SJSA1 (cell line): ENCODE data around the gene ACBD6. TPM values are rescaled to one million over a fixed set of nuclear protein-coding genes. Genes with fewer than 3 reads are reported as not detected.

Experiments
- DNase-seq, 2 experiments: peaks; one replicate each; pipeline ENCODE4 v3.0.0-alpha.2; 2015 to 2020; ENCODE audit warnings: low spot score in 2 of 2, low read depth in 1 of 2
- H3K27ac ChIP-seq: fragments of 250-450 bp; sonication (Bioruptor Pico); 2 replicates; pipeline ENCODE4 v1.5.1; 2020; ENCODE audit warnings: mild to moderate bottlenecking, moderate library complexity
- H3K27me3 ChIP-seq: fragments of 250-450 bp; sonication (Bioruptor Pico); replicated peaks from 2 replicates; pipeline ENCODE4 v1.5.1; 2020; ENCODE audit warnings: mild to moderate bottlenecking, moderate library complexity
- H3K36me3 ChIP-seq: fragments of 250-450 bp; sonication (Bioruptor Pico); 2 replicates; pipeline ENCODE4 v1.5.1; 2020; ENCODE audit warnings: mild to moderate bottlenecking
- H3K4me1 ChIP-seq: fragments of 250-450 bp; sonication (Bioruptor Pico); replicated peaks from 2 replicates; pipeline ENCODE4 v1.6.1; 2021; ENCODE audit warnings: mild to moderate bottlenecking
- H3K4me3 ChIP-seq: fragments of 250-450 bp; sonication (Bioruptor Pico); 2 replicates; pipeline ENCODE4 v1.5.1; 2020; ENCODE audit warnings: mild to moderate bottlenecking
- H3K9me3 ChIP-seq: fragments of 250-450 bp; sonication (Bioruptor Pico); replicated peaks from 2 replicates; pipeline ENCODE4 v1.5.1; 2020; ENCODE audit warnings: mild to moderate bottlenecking
- total RNA-seq: library from RNA; depleted of rRNA; stranded (reverse); fragments of >200 nt; shearing (Covaris generic); gene quantifications from 2 replicates; pipeline ENCODE4 v1.2.3, GENCODE V29; 2014

The ACBD6 gene
- total RNA-seq, 1 experiment from 2014 or later, result 71.7 TPM

DNA sequence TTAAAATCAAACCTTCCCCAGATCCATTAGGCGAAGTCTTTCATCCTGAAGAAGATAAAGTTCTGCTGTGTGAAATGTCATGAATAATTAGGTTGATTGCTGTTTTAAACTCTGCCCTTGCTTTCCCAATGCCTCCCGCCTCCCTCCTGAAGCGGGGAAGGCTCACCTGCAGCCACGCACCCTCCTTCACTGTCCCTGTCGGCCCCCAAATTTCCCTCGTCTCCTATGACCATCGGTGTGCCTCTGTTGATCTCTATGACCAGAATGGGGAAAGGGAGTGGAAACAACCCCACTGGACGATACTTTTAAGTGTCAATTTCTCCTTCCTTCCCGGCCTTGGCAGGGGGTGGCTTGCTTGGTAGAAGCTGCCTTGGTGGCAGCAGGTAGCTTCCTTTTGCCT lies 237.2 kb downstream of the ACBD6 start:
- Histone ChIP-seq H3K4me1 (peaks cover 19% of the 10 kb centered on the region), H3K4me3 (no peak overlapping the region), H3K36me3 (0 out of 2 replicates have a peak, but pooled peaks cover 7% of the 10 kb centered on the region), H3K9me3 (no peaks in the 10 kb centered on the region), H3K27ac (no peak overlapping the region), H3K27me3 (no peaks in the 10 kb centered on the region)
- peak in 1 of 2 experiments; percentile 30 for DNase-seq

DNA sequence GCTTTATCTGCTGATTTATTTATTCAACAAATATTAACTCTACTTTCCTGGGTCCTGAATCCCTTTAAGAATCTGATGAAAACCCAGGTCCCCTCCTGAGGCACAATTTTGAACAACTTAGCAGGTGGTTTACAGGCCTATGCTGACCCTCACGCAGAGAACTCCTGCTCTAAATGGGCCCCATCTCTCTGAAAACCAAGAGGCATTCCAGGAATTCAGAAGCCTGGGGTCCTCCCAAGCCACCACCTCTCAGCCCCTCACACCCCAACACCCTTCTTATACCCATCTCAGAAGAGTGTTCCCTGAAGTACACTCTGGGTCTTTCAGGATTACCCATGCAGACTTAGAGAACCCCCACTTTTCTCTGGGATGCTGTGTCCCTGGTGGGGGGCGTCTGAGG lies 237.8 kb downstream of the ACBD6 start:
- Histone ChIP-seq H3K27me3 (no peaks in the 10 kb centered on the region), H3K27ac (no peak overlapping the region), H3K9me3 (no peaks in the 10 kb centered on the region), H3K4me3 (no peak overlapping the region), H3K4me1 (peaks cover 13% of the 10 kb centered on the region), H3K36me3 (0 out of 2 replicates have a peak, but pooled peaks cover 4% of the 10 kb centered on the region)
- peak in 1 of 2 experiments; percentile 19 for DNase-seq

DNA sequence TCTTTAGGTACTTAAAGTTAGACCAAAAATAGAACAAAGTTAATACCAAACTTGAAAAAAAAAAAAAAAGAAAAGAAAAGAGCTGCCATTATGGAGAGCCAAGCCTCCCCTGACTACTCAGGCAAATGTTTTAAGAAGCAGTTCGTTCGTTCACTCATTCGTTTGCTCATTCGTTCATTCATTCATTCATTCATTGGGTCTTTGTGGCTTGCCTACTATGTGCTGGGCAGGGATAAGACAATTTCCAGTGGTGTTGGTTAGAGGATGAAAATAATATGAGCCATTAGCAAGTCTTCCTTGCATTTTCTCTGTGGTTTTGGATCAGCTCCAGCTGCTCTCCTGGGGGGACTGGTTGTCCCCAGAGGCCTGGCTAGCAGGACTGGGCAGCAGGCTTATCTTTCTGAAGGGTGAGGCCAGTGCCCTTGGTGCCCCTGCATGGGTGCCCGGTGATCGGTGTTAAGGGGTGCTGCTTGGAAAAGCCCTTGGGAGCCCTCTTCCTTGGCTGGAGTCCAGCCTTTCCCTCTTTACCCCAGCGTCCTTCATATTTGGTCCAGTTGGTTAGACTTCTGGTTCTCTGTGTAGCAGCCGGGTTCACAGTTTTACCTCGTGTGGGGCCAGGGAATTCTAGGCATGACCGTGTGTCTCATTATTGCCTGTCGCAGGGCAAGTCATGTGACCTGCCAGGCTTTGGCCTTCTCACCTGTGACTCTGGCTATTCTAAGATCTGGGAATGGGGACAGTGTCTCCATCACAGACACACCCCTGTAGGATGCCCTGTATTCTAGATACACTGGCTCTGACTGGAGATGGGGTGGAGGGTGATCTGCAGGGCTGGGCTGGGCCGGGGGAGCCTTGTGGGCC lies 239.5 kb downstream of the ACBD6 start:
- Histone ChIP-seq H3K27ac (no peak overlapping the region), H3K4me3 (no peak overlapping the region), H3K27me3 (no peaks in the 10 kb centered on the region), H3K9me3 (no peaks in the 10 kb centered on the region), H3K4me1 (peaks cover 11% of the 10 kb centered on the region), H3K36me3 (no peaks in the 10 kb centered on the region)
- peak in 1 of 2 experiments; percentile 23 for DNase-seq

DNA sequence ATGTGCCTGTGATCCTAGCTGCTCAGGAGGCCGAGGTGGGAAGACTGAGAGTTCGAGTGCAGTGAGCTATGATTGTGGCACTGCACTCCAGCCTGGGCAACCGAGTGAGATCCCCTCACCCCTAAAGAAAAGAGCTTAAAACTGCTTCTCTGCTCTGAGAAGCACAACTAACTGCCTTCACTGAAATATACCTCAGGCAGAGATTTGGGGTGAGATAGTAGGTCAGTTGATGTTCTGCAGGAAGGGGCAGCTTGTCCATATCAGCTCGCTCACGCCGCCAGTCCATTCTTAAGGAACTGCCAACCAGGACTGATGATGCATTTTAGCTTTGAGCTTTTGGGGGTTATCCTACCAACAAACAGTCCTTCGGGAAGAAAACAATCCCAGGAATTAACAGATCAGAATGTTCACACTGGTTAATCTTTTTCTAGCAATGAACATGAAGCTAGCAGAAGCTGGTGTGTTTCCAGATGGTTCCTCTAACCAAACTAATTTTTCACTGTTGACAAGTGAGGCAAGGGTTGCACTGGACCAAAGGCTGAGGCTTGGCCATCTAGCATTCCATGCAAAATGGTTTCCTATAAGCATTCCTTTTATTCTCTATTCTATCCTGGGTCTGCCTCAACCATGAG lies 240.7 kb downstream of the ACBD6 start:
- Histone ChIP-seq H3K4me3 (no peak overlapping the region), H3K27me3 (no peaks in the 10 kb centered on the region), H3K27ac (no peak overlapping the region), H3K36me3 (no peaks in the 10 kb centered on the region), H3K9me3 (no peaks in the 10 kb centered on the region), H3K4me1 (peaks cover 15% of the 10 kb centered on the region)
- no peak for DNase-seq

DNA sequence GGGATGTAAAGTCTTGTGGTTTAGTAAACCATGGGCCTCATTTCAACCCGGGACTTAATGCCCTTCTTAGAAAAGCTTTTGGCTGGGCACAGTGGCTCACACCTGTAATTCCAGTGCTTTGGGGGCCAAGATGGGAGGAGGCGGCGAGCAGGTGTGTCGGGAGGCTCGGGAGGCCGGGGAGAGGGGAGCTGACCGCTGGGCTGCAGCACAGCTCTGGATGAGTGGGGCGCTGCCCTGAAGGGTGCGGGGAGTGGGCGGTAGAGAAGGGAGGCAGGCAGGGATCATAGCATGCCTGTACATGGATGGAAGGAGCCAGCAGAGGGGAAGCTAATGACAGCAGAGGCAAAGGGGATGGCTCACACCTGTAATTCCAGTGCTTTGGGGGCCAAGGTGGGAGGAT lies 241.3 kb downstream of the ACBD6 start:
- Histone ChIP-seq H3K27ac (no peak overlapping the region), H3K4me1 (peaks cover 21% of the 10 kb centered on the region), H3K27me3 (no peaks in the 10 kb centered on the region), H3K36me3 (no peaks in the 10 kb centered on the region), H3K4me3 (no peak overlapping the region), H3K9me3 (no peaks in the 10 kb centered on the region)
- DNase-seq, result no peak

DNA sequence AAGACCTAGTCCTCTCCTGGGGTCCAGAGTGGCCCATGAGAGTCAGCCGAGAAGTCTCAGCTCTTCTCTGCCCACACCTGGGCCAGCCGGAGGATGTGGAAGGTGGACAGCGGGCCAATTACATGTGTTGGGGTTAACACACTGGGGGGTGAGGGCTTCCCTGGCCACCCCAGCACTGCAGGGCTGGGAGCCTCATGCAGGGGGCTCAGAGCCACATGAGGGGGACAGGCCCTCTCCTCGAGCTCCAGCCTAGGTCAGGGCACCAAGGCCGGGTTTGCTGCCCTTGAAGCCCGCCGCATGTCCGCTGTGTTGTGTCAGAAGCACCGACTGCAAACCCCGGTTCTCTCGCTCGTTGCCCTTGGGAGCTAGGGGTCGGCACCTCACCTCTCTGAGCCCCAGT lies 241.8 kb downstream of the ACBD6 start:
- Histone ChIP-seq H3K4me1 (peaks cover 26% of the 10 kb centered on the region), H3K27ac (no peak overlapping the region), H3K9me3 (no peaks in the 10 kb centered on the region), H3K4me3 (no peak overlapping the region), H3K36me3 (no peaks in the 10 kb centered on the region), H3K27me3 (no peaks in the 10 kb centered on the region)
- no peak for DNase-seq

DNA sequence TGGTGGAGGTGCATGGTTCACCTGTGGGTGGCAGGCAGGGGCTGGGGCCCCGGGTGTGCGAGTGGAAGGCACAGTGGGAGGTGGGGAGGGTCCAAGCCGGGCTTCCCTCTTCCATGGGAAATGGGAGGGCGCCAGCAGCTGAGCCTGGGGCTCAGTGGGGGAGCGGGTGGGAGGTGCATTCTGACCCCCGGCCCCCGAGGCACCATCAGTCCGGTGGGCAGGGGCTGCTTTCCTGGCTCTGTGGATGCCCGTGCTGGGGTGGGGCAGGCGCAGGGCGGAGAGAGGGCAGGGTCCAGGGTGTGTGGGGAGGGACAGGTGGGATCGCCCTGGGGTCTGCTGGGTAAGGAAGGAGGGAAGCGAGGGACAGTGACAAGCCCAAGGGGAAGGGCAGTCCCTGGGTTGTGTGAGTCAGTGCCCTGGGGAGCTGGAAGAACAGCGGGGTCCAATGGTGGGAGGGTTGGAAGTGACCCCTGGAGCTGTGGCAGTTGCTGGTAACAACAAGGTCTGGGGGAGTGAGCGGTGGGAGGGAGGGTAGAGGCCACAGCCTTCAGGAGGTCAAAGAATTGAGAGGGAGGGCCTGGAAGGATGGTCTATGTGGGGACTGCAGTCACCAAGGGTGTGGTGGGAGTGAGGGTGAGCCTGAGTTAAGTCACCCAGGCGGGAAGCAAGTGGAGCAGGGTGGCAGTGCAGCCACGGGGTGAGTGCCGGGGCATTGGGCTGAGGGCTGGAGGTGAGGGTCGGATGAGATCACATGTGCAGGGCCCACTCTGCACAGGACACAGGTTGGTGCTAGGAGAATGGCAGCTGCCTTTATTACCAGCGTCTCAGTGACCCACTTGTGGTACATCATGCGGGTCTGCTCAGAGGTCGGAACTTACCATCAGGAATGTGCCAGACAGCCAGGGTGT lies 242.7 kb downstream of the ACBD6 start:
- Histone ChIP-seq H3K4me1 (peaks cover 34% of the 10 kb centered on the region), H3K27me3 (no peaks in the 10 kb centered on the region), H3K9me3 (no peaks in the 10 kb centered on the region), H3K4me3 (no peak overlapping the region), H3K36me3 (no peaks in the 10 kb centered on the region), H3K27ac (no peak overlapping the region)
- no peak for DNase-seq

DNA sequence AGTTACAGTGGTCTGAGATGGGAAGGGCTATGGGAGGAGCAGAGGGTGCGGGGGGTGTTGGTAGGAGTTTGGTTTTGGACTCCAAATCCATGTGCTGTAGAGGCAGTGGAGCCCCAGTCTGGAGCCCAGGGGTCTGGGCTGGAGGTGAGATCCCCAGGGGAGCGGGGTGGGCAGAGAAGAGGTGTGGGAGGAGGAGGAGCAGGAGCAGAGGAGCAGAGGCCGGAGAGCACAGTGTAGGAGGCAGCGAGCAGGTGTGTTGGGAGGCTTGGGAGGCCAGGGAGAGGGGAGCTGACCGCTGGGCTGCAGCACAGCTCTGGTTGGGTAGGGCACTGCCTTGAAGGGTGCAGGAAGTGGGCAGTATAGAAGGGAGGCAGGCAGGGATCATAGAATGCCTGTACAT lies 243.4 kb downstream of the ACBD6 start:
- Histone ChIP-seq H3K9me3 (no peaks in the 10 kb centered on the region), H3K36me3 (no peaks in the 10 kb centered on the region), H3K27ac (no peak overlapping the region), H3K4me1 (peaks cover 42% of the 10 kb centered on the region), H3K27me3 (no peaks in the 10 kb centered on the region), H3K4me3 (no peak overlapping the region)
- DNase-seq, result no peak

DNA sequence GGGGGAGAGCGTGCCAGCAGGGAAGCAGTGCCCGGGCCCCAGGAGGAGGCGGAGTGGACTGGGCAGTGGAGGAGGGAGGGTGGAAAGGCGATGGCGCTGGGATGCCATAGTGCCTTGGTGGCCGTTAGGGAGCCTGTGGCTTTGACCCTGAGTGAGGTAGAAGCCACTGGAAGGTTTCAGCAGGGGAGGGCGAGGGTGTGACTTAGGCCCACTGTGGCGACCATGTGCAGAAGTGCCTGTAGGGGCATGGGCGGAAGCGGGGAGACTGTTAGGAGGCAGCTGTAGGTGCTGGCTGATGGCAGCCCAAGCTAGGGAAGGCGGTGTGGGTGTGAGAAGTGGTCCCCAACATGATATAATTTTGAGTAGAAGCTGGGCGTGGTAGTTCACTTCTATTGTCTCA lies 244.1 kb downstream of the ACBD6 start:
- Histone ChIP-seq H3K4me3 (no peak overlapping the region), H3K27me3 (no peaks in the 10 kb centered on the region), H3K4me1 (peaks cover 48% of the 10 kb centered on the region), H3K27ac (no peak overlapping the region), H3K36me3 (no peaks in the 10 kb centered on the region), H3K9me3 (no peaks in the 10 kb centered on the region)
- no peak for DNase-seq

DNA sequence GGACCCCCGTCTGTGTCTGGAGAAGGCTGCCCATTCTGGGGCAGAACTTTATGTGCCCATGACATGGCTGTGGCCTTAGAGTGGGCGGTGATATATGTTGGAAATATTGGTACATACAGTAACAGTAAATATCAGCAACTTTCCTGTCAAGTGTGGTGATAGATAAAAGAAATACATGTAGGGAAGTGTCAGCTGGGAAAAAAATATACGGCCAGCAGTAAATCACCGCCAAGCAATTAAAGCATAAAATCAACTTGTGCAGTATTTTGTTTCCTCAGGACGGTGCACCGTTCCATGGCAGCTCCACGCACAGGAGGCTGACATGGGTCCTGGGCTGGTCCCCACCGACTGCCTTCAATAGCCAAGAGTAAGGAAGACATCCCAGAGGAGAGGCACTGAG lies 244.9 kb downstream of the ACBD6 start:
- no peak overlapping the region for H3K27ac ChIP-seq
- no peaks in the 10 kb centered on the region for H3K36me3 ChIP-seq
- peaks cover 48% of the 10 kb centered on the region for H3K4me1 ChIP-seq
- no peak for DNase-seq
- no peaks in the 10 kb centered on the region for H3K27me3 ChIP-seq
- H3K4me3 ChIP-seq, result no peak overlapping the region
- no peaks in the 10 kb centered on the region for H3K9me3 ChIP-seq

DNA sequence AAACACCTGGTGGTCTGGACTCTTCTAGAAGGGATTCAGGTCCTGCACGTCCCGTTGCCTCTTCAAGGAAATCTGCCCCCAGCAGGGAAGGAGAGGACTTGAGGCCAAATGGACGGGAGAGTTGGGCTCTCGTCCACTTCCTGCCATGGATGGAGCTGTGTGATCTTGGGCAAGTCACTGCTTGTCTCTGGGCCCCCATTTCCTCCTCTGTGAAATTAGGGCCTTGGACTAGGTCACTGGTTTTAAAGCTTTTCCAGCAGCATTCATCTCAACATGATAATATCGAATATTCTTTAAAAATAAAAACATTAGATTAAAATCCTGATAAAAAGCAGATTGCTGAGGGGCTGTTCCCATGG lies 245.4 kb downstream of the ACBD6 start:
- no peaks in the 10 kb centered on the region for H3K36me3 ChIP-seq
- no peaks in the 10 kb centered on the region for H3K9me3 ChIP-seq
- no peaks in the 10 kb centered on the region for H3K27me3 ChIP-seq
- H3K27ac ChIP-seq, result no peak overlapping the region
- peaks cover 50% of the 10 kb centered on the region for H3K4me1 ChIP-seq
- no peak overlapping the region for H3K4me3 ChIP-seq
- no peak for DNase-seq

DNA sequence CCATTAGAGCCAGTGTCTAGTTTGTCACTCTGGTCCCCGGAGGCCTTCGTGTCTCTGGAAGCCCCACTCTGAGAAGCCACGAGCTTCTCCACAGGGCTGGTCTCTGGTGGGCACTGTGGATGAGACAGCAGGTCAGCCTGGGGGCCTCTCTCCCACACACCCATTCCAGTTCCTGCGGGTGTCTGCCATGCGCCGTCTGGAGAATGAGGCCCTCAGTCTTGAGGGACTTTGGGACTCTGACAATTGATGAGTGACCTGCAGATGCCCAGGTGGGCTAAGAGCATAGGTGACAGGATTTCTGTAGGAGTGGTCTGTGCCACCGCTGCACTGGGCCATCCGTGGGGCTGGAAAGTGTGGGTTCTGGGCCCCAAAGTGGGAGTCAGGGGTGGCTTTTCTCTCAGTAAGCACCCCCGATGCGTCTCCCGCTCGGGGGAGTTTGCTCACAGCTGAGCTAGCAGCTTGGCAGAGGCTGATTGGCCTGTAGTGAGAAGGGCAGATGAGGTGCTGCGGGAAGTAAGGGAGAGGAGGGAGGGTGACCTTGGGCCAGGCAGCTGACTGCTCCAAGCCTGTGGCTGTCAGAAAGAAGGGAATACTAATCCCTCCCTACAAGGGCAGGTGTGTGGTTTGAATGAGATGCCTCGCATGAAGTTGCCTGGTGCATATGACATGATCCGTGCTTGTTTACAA lies 245.9 kb downstream of the ACBD6 start:
- H3K36me3 ChIP-seq, result no peaks in the 10 kb centered on the region
- no peak overlapping the region for H3K4me3 ChIP-seq
- H3K27ac ChIP-seq, result peak overlapping the region; percentile 3
- no peak for DNase-seq
- no peaks in the 10 kb centered on the region for H3K27me3 ChIP-seq
- no peaks in the 10 kb centered on the region for H3K9me3 ChIP-seq
- peaks cover 50% of the 10 kb centered on the region for H3K4me1 ChIP-seq

DNA sequence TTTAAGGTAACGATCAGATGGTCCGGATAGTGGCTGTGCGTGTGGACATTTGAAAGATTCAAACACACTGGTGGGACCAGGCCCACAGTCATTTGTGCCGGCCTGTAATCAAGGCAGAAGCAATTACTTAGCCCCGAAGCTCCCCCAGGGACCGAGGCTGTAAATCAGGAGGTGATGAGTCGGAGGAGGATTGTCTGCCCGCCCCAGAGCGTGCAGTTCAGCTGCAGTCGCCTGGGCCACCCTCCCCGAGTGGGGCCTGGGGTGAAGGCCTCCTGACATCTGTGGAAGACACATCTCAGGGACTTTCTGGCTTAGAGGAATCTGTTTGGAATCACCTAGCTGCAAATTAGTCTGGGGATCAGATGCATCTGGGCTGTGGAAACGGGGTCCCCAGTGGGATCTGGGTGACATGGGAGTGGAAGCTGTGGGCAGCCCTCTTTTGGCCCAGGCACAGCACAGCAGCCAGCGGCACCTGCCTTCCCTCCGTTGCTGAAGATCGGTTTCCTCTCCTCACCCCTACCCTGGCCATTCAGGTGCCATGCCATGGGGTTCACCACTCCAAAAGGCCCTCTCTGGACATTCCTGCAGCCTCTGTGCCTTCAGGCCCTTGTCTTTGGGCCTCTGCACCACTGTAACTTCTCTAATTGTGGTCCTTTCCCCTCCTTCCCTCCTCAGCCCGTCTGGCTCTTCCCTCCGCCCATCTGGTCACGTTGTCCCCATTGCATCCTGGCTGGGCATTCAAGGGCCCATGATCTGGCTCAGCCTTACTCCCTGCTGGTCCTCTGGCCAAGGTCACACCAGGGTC lies 246.6 kb downstream of the ACBD6 start:
- Histone ChIP-seq H3K9me3 (no peaks in the 10 kb centered on the region), H3K4me1 (peaks cover 50% of the 10 kb centered on the region)
- peak in 1 of 2 experiments; percentile 69 for DNase-seq

More for the DNA sequence above, 246.6 kb downstream of the ACBD6 start:
- Histone ChIP-seq H3K4me3 (no peak overlapping the region), H3K36me3 (no peaks in the 10 kb centered on the region), H3K27me3 (no peaks in the 10 kb centered on the region), H3K27ac (peak overlapping the region; percentile 3)
